Activated CD8-positive, alpha-beta memory T cell treated with anti-CD3 and anti-CD28 coated beads, Interleukin-2, amount 50 U/mL, for 24 hours (primary cell): ENCODE data around the gene POLR1D.
A peak's percentile ranks its signal among the peaks of the same experiment; 100 is the strongest.
"Not testable (repeated sequence)": the region's sequence is repeated elsewhere in the genome, so short reads cannot be mapped to it uniquely, and the experiment has no call there.

Source experiments
- DNase-seq: peaks from one replicate; pipeline ENCODE4 v3.0.0-alpha.2; 2020; ENCODE audit errors: extremely low read depth

POLR1D gene

DNA sequence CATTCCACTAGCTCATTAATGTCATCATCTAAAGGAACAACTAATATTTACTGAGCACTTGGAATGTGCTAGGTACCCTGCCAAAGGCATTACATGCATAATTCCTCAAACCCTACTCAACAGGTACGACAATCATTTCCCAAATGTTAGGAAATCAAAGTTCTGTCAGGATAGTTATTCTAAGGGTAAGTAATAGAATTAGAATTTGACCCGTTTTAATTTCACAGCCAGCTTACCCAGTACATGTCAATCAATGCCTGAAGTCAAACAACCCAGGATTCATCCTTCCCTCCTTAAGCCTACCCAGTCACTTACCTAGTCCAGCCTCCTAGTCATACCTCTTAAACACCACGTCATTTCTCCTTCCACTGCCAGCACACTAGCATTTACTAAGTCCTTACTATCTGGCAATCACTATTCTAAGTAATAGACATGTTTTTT is 3.8 kb upstream of the POLR1D start:
- no peak for DNase-seq

DNA sequence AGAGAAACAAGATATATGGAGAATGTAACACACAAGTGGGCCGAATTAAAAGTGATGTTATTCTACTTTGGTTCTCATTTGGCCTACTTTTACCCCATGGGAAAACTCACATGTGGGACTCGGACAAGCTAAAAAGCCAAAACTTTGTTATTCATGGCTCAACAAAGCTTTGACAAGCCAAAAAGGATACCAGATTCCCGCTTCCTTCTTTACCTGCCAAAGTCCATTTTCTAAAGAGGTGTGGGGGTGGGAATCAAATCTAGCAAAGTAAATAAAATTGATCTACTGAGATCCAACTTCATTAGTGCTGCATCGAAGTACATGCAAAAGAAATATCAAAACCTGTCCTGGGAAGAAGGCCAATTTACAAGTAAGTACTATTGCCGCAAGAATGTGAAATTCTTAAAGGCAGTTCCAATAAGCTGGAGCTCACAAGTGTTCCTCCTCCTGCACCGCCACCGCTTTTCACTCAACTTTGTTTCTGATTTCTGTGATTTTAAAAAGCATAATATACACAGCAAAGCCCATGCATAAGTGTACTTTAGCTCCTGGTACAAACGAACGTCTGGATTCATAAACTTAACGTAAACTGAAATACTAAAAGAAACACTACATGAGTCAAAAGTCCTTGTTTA is 2.5 kb upstream of the POLR1D start:
- no peak for DNase-seq

DNA sequence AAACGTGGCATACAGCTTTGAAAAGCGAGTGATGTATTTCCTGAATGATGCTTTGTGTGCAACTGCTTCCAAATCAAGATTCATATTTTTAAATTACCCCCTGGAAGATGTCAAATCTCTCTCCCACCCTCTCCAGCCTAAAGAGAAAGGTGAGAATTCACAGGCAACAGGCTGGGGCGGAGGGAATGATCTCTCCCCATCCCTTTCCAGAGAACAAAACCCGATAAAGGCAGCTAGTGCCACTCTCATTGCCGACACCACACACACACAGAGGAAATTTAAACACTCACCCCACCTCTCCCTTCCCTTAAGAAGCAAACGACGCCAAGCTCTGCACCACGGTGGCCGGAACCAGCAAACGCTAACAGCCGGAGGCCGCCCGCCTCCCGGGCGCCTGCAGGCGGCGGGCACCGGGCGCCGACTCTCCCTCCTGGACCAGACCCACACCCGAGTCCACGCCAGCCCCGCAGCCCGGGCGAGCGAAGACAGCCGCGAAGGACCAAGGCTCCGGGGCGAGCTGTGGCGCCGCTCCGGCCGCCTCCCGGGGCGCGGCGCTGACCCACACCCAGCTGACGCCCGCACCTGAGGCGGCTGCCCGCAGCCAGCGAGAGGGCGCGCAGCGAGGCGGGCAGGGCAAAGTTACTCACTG is 1.8 kb upstream of the POLR1D start:
- no peak for DNase-seq

DNA sequence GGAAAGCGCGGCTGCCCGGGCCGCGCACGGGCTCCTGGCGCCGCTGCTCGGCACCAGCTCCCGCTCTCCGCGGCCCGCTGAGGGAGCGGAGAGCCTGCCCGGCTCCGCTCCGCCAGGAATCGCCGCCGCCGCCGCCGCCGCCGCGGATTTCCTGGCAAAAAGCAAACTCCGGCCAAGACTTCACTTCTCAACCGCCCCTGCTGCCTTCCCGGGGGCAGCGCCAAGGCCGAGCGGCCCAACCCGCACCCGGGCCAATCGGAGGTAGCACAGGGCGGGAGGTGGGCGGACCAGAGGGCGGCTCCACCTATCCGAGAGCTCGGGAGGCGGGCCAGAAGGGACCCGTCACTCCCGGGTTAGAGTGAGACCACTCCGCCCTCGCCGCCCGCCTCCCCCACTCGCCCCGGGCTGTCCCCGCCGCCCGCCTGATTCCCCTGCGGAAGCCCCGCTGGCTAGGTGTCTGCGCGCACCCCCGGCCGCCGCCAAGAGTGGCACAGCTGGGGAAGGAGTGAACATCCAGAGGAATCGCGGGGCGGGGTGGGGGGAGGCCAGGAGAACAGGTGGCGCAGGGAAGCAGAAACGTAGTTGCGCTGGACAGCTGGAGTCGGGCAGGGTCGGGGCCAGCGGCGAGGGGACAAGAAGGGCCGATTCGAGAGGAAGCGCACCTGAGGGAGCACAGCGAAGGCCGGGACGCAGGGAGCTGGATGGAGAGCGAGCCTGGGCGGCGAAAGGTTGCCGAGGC is 1.1 kb upstream of the POLR1D start, which contains the start of gene LNX2:
TSS of gene LNX2 (minus strand) at position 153 of the 739 bp plus-strand sequence. CDS start 38,826 bp downstream, outside the sequence.
- DNase-seq, result peak; percentile 92

DNA sequence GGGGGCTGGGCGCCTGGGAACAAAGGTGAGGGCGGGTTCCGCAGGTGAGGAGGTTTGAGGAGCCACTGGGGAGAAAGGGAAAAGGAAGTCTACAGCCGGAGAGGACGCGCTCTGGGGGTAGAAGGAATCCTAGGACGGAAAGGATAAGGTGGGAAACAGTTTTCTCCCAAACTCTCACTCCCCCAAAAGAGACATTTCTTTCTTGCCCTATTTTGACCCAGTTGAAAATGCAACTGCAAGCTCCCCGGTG is 651 bp upstream of the POLR1D start:
- DNase-seq, result no peak

DNA sequence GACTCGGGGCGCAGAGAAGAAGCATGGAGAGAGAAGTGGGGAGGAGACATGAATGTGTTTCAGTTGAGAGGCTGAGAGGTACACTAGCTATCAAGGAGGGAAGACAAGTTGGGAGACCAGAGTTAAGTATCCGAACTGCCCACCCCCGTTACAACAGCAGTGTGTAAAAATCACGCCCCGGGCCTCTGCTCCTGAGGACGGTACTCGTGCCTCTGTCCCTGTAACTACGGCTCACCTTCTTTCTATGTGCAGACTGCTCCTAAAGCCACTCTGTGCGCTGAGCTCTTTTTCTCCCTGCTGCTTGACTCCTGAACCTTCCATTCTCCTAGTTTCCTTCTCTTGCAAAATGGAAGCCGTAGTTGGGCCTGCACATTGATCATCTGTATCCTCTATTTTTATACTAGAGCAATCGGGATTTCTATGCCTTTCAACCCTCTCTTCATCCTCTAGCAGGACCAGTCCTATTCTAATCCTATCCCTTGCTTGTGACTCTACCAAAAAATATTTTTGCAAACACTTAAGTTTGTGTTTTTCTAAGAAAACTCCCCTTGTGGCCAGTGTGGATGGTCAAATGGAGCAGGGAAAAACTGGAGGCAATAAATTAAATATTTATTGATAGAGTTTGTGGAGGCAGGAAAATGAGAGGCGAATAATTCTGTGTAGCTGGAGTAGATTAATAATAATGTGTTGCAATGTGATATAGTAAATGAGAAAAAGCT is 569 bp downstream of the POLR1D start:
- DNase-seq, result no peak

DNA sequence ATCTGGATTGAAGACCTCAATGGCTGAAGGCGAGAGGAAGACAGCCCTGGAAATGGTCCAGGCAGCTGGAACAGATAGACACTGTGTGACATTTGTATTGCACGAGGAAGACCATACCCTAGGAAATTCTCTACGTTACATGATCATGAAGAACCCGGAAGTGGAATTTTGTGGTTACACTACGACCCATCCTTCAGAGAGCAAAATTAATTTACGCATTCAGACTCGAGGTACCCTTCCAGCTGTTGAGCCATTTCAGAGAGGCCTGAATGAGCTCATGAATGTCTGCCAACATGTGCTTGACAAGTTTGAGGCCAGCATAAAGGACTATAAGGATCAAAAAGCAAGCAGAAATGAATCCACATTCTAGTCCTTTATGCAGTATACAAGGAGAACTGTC is 1.2 kb downstream of the POLR1D start:
- DNase-seq, result no peak

DNA sequence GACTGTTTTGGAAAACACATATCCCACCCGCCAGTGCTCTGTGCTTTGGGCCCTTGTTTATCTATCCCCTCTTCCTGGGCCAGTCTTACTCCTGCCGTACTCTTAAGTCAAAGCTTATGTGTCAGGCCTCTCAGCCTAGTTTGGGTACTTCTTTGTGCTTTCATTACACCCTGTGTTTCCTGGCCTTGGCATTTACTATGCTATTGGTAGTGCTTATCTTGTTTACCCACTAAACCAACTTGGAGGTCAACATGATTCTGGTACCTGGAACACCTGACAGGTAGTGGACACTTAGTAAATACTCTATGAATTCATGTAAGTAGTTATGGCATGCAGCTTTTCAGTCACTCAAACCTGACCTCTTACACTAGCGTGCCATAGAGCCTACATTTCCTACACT is 2.4 kb downstream of the POLR1D start:
- DNase-seq, result no peak

DNA sequence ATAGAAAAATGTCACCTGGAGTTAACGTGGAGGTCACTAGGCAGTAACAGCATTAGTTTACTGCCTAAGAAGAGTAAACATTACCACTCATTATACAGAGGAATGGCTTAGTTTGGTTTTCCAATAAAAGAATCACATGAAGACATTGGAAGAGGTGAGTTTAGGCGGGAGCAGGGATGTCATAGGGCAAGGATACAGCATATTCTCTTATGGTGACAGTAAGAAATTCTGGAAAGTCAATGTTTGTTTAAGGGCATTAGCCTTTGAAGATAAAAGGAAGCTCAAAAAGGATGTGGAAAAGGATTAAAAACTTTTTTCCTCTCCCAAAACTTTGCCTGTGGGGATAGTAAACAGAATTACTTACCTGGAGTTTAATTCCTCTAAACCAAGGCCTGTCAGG is 4.1 kb downstream of the POLR1D start:
- DNase-seq, result no peak

DNA sequence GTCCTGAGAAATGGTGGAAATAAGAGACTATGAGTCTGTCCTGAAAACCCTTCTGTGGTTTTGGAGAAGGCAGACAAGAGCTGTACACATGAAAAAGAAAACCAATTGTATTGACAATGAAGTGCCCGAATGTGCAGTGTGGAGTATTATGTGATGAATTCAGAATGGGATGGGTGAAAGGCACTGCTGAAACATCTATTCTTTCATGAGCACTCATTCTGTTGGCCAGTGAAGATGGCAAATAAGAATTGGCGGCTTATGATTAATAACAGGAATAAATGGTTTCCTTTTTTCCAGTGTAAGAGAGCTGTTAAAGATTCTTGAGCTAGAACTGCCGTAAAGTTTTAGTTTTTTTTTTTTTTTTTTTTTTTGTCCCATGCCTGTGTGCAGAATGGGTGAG is 5.7 kb downstream of the POLR1D start:
- no peak for DNase-seq

DNA sequence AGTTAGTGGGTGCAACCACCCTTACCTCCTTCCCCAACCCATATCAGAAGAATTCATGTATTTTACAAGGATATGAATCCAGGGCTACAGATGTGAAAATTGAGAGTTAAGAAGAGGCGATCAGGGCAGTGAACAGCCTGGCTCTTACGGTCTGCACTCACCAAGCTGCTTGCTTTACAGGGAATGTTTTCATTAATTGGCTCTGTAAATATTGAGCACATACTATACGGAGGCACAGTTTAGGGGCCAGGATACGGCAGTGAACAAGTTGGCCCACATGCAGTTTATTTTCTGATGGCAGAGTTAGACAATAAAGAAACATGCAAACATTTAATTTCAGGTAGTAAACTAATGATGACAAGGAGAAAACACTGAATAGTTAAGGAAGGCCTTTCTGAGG is 6.4 kb downstream of the POLR1D start:
- DNase-seq, result no peak

DNA sequence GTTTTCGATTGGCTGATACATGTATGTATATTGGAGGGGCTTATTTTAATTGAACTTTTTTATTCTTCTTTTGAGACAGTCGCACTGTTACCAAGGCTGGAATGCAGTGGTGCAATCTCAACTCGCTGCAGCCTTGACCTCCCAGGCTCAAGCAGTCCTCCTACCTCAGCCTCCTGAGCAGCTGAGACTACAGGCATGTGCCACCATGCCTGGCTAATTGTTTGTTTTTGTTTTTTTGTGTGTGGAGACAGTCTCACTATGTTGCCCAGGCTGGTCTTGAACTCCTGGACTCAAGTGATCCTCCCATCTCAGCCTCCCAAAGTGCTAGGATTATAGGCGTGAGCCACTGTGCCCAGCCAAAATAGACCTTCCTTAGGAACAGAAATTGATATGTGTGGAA is 7.1 kb downstream of the POLR1D start:
- not testable (repeated sequence) for DNase-seq

DNA sequence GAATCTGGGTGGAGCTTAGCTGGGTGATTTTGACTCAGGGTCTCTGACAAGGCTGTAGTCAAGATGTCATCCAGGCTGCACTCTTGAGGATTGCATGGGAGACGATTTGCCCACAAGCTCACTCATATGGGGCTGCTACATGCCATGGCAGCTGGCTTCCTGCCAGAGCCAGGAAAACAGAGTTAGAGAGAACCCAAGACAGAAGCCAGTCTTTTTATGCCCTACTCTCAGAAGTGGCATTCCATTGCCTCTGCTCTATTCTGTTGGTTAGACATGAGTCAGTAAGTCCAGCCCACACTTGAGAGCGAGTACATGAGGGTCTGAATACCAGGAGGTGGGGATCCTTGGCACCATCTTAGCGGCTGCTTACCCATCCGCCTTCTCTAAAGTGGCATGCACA is 9.5 kb downstream of the POLR1D start:
- DNase-seq, result no peak

DNA sequence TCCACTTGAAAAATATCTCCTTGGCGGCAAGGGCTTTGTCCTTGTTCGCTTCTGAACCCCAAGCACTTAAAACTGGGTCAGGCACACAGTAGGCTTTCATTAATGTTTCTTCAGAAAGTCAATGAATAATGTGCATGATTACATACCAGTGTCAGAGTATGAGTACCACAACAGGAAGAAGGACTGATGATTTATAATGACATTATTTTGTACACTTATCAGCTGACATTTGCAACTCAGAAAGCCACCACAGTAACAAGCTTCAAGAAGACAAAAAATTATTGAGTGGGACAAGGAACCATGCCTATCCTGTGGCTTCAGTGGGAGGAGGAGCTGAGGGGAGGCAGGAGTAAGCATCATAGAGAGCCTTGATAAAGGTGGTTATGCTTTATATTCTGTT is 10.0 kb downstream of the POLR1D start:
- no peak for DNase-seq

DNA sequence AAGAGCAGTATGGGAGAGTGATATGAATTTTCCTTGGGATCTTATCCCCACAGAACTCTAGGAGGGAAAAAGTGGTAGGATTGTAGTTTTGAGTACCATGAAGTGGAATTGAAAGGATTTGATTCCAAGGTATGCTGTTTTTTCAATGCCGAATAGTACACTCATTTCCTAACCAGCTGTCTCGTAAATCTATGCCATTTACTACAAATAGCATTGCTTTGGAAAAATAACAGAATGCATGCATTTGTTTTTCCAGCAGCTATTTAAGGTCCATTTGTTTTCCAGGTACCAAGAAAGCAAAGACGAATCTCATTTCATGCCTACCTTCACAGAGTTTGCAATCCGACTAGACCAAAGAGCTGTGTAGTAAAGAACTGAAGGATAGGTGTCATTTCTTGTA is 10.5 kb downstream of the POLR1D start:
- no peak for DNase-seq

DNA sequence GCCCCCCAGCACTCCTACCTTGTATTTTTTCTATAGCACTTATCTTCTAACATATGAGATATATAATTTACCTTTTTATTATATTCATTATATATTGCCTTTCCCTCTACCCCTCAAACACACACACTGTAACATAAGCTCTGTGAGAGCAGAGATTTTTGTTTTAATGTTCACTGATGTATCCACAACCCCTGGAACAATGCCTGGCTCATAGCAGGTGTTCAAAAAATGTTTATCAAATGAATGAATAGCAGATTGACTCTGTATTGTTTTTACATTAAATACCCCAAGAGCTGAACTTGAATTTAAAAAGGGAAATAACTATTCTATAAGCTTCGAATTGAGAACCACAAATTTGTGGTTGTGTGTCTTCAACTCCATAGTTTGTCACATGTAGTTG is 11.0 kb downstream of the POLR1D start:
- DNase-seq, result no peak

DNA sequence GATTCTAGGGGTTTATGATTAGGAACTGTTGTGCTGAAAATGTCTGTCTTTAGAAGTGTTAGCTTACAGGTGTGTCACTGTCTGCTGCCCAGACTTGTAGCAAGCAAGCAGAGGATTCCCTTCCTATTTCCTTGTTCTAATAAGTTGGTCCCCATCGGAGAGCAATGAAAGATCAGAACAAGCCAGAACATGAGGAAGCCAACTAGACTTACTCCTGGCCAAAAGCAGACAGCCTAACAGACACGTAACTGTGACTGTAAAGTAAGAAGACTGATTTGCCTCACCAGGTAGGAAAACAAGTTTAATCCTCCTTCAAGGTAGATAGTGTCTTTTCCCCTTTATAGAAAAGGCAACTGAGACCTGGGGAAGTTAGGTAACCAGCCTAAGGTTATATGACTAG is 12.5 kb downstream of the POLR1D start:
- DNase-seq, result no peak

DNA sequence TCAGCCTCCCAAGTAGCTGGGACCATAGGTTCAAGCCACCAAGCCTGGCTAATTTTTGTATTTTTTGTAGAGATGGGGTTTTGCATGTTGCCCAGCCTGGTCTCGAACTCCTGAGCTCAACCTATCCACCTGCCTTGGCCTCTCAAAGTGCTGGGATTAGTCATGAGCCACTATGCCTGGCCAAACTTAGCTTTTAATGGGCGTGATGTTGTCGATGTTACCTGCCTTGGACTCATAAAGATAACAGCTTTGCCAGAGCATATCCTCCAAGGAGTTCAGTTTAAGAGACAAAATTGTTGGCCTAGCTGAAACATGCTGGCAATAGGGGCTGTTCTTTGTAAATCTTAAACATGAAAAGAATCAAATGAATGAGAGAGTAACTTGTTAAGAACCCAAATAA is 13.1 kb downstream of the POLR1D start:
- no peak for DNase-seq

DNA sequence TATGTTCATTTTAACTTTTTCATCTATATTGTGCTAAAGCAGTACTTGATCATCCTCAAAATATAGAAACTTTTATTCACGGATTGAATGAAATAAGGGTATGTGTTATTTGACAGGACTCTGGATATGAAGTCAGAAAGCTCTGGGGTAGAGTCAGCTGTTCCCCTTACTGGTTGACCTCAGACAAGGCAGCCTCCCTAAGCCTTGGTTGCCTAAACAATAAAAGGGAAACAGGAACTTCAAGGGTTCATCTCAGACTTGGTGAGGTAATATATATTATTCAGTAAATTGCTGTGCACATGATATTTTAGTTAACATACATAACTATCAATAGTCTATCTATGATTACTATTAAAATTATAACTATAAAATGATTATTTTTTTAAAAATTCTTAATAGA is 13.6 kb downstream of the POLR1D start:
- no peak for DNase-seq

DNA sequence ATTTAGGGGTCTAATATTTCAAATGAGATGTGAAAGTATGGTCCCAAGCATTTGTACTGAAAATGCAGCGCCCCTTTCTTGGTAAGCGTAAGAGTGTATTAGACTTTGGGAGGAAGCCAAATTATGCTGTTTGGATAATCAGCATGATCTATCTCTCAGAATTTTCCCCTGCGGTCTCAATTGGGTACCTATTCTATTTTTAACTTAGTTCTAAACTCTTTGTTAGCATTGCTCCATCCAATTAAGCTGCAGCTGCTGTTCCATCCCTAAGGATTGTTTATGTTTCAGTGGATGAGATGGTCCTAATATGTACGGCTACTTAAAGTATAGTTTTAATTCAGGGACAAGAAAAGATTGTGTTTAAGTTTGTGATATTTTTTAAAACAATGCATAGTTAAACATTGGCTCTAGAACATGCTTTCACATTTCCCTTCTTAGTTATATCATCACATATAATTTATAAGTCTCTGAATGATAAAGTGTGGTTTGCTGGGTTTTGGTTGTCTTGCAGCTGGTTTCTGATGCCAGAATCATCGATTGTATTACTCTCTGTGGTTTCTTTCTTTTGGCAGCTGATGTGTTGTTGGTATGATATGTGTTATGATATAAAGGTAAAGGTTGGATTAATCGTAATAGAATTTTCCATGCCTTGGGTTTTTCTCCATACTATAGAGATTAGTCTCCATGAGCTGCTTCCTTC is 15.0 kb downstream of the POLR1D start:
- no peak for DNase-seq

DNA sequence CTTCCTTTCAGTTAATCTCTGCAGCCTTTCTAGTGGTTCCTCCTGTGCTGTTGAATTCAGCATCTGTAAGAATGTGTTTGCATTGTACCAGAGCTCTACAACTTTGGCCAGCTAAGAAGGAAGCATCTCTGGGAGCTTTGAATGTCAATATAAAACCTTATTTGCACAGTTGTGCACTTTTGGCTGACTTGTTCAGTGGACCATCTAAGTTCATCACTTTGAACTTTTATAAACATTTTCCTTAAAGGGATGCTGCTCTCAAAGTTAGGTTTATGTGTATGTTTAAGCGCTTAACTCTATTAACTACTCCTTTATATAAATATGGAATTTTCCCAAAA is 15.6 kb downstream of the POLR1D start:
- no peak for DNase-seq

DNA sequence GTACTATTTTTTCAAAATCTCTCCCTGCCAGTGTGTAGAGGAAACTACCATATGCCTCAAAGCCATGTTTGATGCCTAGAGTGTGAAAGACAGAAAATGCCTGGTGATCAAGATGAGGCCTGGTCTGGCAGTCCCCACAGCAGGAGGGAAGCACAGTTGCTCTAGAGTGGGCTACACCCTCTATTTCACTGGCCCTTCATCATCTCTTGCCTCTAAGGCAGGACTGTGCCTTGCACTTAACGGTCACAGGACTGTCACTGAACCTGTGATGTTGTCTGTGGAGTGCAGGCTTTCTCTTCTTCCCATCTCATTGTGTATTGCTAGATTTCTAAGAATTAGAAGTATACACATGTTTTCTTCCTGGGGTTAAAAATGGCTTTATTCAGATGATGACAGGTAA is 16.3 kb downstream of the POLR1D start:
- no peak for DNase-seq
